Measurements from ENCODE around the gene PSMB7.

- no peak for TF ChIP-seq CTCF (conservative IDR thresholded peaks at IDR 0.05; ENCODE audit: low read length)
- no peak for TF ChIP-seq EZH2phosphoT487 (IDR thresholded peaks at IDR 0.05; ENCODE audit: borderline replicate concordance, low read depth, low read length)
These were observed 25.9 kb downstream of the PSMB7 start for GRCh38 chr9:124389146-124389939.
